OCI-LY1 (cell line): Measurements from ENCODE around the gene PSMA5.

Experiments
- H2AFZ ChIP-seq: fragments of 200-600 bp; sonication (generic), shearing (Covaris generic); 2 replicates; pipeline ENCODE4 v1.6.0; 2014; ENCODE audit warnings: antibody characterized with exemption, mild to moderate bottlenecking, low read length
- H3F3A ChIP-seq: fragments of 200-600 bp; sonication (generic), shearing (Covaris generic); 2 replicates; pipeline ENCODE4 v1.6.0; 2014; ENCODE audit warnings: mild to moderate bottlenecking, antibody characterized with exemption, low read length, moderate library complexity; ENCODE audit not compliant: insufficient read depth
- H3K27ac ChIP-seq: fragments of 200-600 bp; sonication (generic); 2 replicates; pipeline ENCODE4 v1.5.1; 2014; ENCODE audit warnings: low read length, mixed run types, mild to moderate bottlenecking, low read depth; ENCODE audit not compliant: poor library complexity, severe bottlenecking
- H3K27me3 ChIP-seq: fragments of 200-600 bp; sonication (generic); 2 replicates; pipeline ENCODE4 v1.6.0; 2014; ENCODE audit warnings: antibody characterized with exemption, mild to moderate bottlenecking, low read length, moderate library complexity; ENCODE audit not compliant: insufficient read depth
- H3K36me3 ChIP-seq: fragments of 200-600 bp; sonication (generic); 2 replicates; pipeline ENCODE4 v1.6.1; 2014; ENCODE audit warnings: mild to moderate bottlenecking, antibody characterized with exemption, low read length, moderate library complexity, mixed read lengths; ENCODE audit not compliant: insufficient read depth
- H3K4me1 ChIP-seq: fragments of 200-600 bp; sonication (generic); 2 replicates; pipeline ENCODE4 v1.5.1; 2014; ENCODE audit warnings: mild to moderate bottlenecking, low read length, moderate library complexity; ENCODE audit not compliant: insufficient read depth, severe bottlenecking
- H3K4me2 ChIP-seq: fragments of 200-600 bp; sonication (generic), shearing (Covaris generic); 2 replicates; pipeline ENCODE4 v1.6.1; 2014; ENCODE audit warnings: low read length
- H3K4me3 ChIP-seq: fragments of 200-600 bp; sonication (generic); 2 replicates; pipeline ENCODE4 v1.5.1; 2014; ENCODE audit warnings: low read length, low read depth, mild to moderate bottlenecking, mixed read lengths; ENCODE audit not compliant: poor library complexity, severe bottlenecking
- H3K79me2 ChIP-seq: fragments of 200-600 bp; shearing (Covaris generic); 2 replicates; pipeline ENCODE4 v1.6.1; 2016; ENCODE audit warnings: mixed run types, low read length, mixed read lengths; ENCODE audit not compliant: insufficient read depth
- H3K9ac ChIP-seq: fragments of 200-600 bp; sonication (generic), shearing (Covaris generic); 2 replicates; pipeline ENCODE4 v1.6.1; 2014; ENCODE audit warnings: mild to moderate bottlenecking, low read length, mixed read lengths
- H3K9me2 ChIP-seq: fragments of 200-600 bp; sonication (generic), shearing (Covaris generic); 2 replicates; pipeline ENCODE4 v1.6.1; 2014; ENCODE audit warnings: low read depth, mild to moderate bottlenecking, low read length, mixed read lengths
- H3K9me3 ChIP-seq: fragments of 200-600 bp; shearing (Covaris generic); 2 replicates; pipeline ENCODE4 v1.6.1; 2014; ENCODE audit warnings: low read length, mixed read lengths
- H4K20me1 ChIP-seq: fragments of 200-600 bp; sonication (generic), shearing (Covaris generic); 2 replicates; pipeline ENCODE4 v1.6.0; 2016; ENCODE audit warnings: mild to moderate bottlenecking, low read length; ENCODE audit not compliant: insufficient read depth
- CTCF ChIP-seq: fragments of 200-600 bp; sonication (generic), shearing (Covaris generic); IDR thresholded peaks from 2 replicates; pipeline ENCODE4 v1.5.1; 2017; ENCODE audit warnings: mild to moderate bottlenecking, antibody characterized with exemption, low read length, moderate library complexity, mixed read lengths
- EZH2 ChIP-seq: fragments of 200-600 bp; sonication (generic), shearing (Covaris generic); IDR thresholded peaks from 2 replicates; pipeline ENCODE4 v1.8.0; 2017; ENCODE audit warnings: borderline replicate concordance, mixed run types, mild to moderate bottlenecking, antibody characterized with exemption, low read length, moderate library complexity, mixed read lengths

PSMA5 gene

GRCh38 chr1:109369167-109369746 is 57.0 kb downstream of the PSMA5 start:
- no peak overlapping the region for H3K4me2 ChIP-seq
- H4K20me1 ChIP-seq = no peaks in the 10 kb centered on the region
- TF ChIP-seq CTCF = no peak
- no peak for TF ChIP-seq EZH2
- H3K4me3 ChIP-seq = no peak overlapping the region
- H3K79me2 ChIP-seq = no peaks in the 10 kb centered on the region
- H3K9me2 ChIP-seq = no peaks in the 10 kb centered on the region
- H3K9ac ChIP-seq = no peak overlapping the region
- no peaks in the 10 kb centered on the region for H3F3A ChIP-seq
- no peaks in the 10 kb centered on the region for H3K36me3 ChIP-seq
- H3K4me1 ChIP-seq = no peaks in the 10 kb centered on the region
- no peak overlapping the region for H2AFZ ChIP-seq
- H3K9me3 ChIP-seq = no peaks in the 10 kb centered on the region
- H3K27ac ChIP-seq = no peak overlapping the region
- H3K27me3 ChIP-seq = no peaks in the 10 kb centered on the region

- Histone ChIP-seq H2AFZ (no peak overlapping the region), H3K4me1 (no peaks in the 10 kb centered on the region), H4K20me1 (no peaks in the 10 kb centered on the region), H3K9me2 (no peaks in the 10 kb centered on the region), H3K4me3 (no peak overlapping the region), H3K9ac (no peak overlapping the region), H3K27ac (no peak overlapping the region), H3K79me2 (no peaks in the 10 kb centered on the region), H3F3A (no peaks in the 10 kb centered on the region), H3K36me3 (no peaks in the 10 kb centered on the region), H3K4me2 (no peak overlapping the region), H3K9me3 (no peaks in the 10 kb centered on the region), H3K27me3 (no peaks in the 10 kb centered on the region)
- TF ChIP-seq EZH2 (no peak), CTCF (no peak)
These were observed 57.8 kb downstream of the PSMA5 start for GRCh38 chr1:109368464-109368863.

- Histone ChIP-seq H2AFZ (no peak overlapping the region), H3K4me3 (no peak overlapping the region), H4K20me1 (no peaks in the 10 kb centered on the region), H3K36me3 (no peaks in the 10 kb centered on the region), H3K27me3 (no peaks in the 10 kb centered on the region), H3K79me2 (no peaks in the 10 kb centered on the region), H3K9me2 (no peaks in the 10 kb centered on the region), H3K9ac (no peak overlapping the region), H3F3A (no peaks in the 10 kb centered on the region), H3K27ac (no peak overlapping the region), H3K4me2 (no peak overlapping the region), H3K9me3 (no peaks in the 10 kb centered on the region), H3K4me1 (no peaks in the 10 kb centered on the region)
- TF ChIP-seq CTCF = no peak
- no peak for TF ChIP-seq EZH2
These were observed 58.6 kb downstream of the PSMA5 start for GRCh38 chr1:109367626-109368025.
